ENCODE data around the gene HJURP.

The HJURP gene

GRCh38 chr2:233810385-233810784 is 44.0 kb downstream of the HJURP start:
- TF ChIP-seq CTCF (IDR thresholded peaks at IDR 0.05; ENCODE audit: poor library complexity, severe bottlenecking): no peak
- no peaks in the 10 kb centered on the region for H3K36me3 ChIP-seq (ENCODE audit: low read depth)
- H3K9me3 ChIP-seq (ENCODE audit: severe bottlenecking): no peaks in the 10 kb centered on the region
- no peak overlapping the region for H3K27ac ChIP-seq (ENCODE audit: poor library complexity, severe bottlenecking)
- H3K27me3 ChIP-seq (ENCODE audit: insufficient read depth, poor library complexity, severe bottlenecking): no peaks in the 10 kb centered on the region
- ATAC-seq (ENCODE audit: low read depth) (no peak), DNase-seq (ENCODE audit: low spot score) (no peak)
- no peaks in the 10 kb centered on the region for H3K4me1 ChIP-seq (ENCODE audit: insufficient read depth, poor library complexity, severe bottlenecking)
- H3K4me3 ChIP-seq (ENCODE audit: severe bottlenecking): no peak overlapping the region

GRCh38 chr2:233807966-233808935 is 46.1 kb downstream of the HJURP start:
- Histone ChIP-seq H3K9me3 (ENCODE audit: severe bottlenecking) (no peaks in the 10 kb centered on the region), H3K4me3 (ENCODE audit: severe bottlenecking) (no peak overlapping the region), H3K27ac (ENCODE audit: poor library complexity, severe bottlenecking) (no peak overlapping the region), H3K4me1 (ENCODE audit: insufficient read depth, poor library complexity, severe bottlenecking) (no peaks in the 10 kb centered on the region), H3K36me3 (ENCODE audit: low read depth) (no peaks in the 10 kb centered on the region), H3K27me3 (ENCODE audit: insufficient read depth, poor library complexity, severe bottlenecking) (no peaks in the 10 kb centered on the region)
- ATAC-seq (ENCODE audit: low read depth) (no peak), DNase-seq (ENCODE audit: low spot score) (peak; percentile 22)
- TF ChIP-seq CTCF (IDR thresholded peaks at IDR 0.05; ENCODE audit: poor library complexity, severe bottlenecking): no peak

- Histone ChIP-seq H3K9me3 (ENCODE audit: severe bottlenecking) (no peaks in the 10 kb centered on the region), H3K4me1 (ENCODE audit: insufficient read depth, poor library complexity, severe bottlenecking) (no peaks in the 10 kb centered on the region), H3K27ac (ENCODE audit: poor library complexity, severe bottlenecking) (no peak overlapping the region), H3K4me3 (ENCODE audit: severe bottlenecking) (no peak overlapping the region), H3K27me3 (ENCODE audit: insufficient read depth, poor library complexity, severe bottlenecking) (no peaks in the 10 kb centered on the region), H3K36me3 (ENCODE audit: low read depth) (no peaks in the 10 kb centered on the region)
- ATAC-seq (ENCODE audit: low read depth): no peak
- no peak for TF ChIP-seq CTCF (IDR thresholded peaks at IDR 0.05; ENCODE audit: poor library complexity, severe bottlenecking)
- peak; percentile 19 for DNase-seq (ENCODE audit: low spot score)
Observed at GRCh38 chr2:233807215-233807865, 47.0 kb downstream of the HJURP start.

- DNase-seq (ENCODE audit: low spot score) (peak; percentile 36), ATAC-seq (ENCODE audit: low read depth) (no peak)
- Histone ChIP-seq H3K27ac (ENCODE audit: poor library complexity, severe bottlenecking) (no peak overlapping the region), H3K27me3 (ENCODE audit: insufficient read depth, poor library complexity, severe bottlenecking) (no peaks in the 10 kb centered on the region), H3K4me1 (ENCODE audit: insufficient read depth, poor library complexity, severe bottlenecking) (no peaks in the 10 kb centered on the region), H3K36me3 (ENCODE audit: low read depth) (no peaks in the 10 kb centered on the region), H3K9me3 (ENCODE audit: severe bottlenecking) (no peaks in the 10 kb centered on the region), H3K4me3 (ENCODE audit: severe bottlenecking) (no peak overlapping the region)
- TF ChIP-seq CTCF (IDR thresholded peaks at IDR 0.05; ENCODE audit: poor library complexity, severe bottlenecking): no peak
Observed at GRCh38 chr2:233803994-233804393, 50.3 kb downstream of the HJURP start.
